Pancreas (tissue), 10 donors: ENCODE data around the gene FTCD. TPM values are rescaled to one million over a fixed set of nuclear protein-coding genes. Genes with fewer than 3 reads are reported as not detected.

Source experiments
- ATAC-seq, 4 donors: fragments of 200-7000 bp; cut with Tn5 transposase; one replicate each; pipeline versions ENCODE4 v1.8.0 to v1.9.1; 2020; ENCODE audit warnings: mild to moderate bottlenecking in 4 of 4, moderate library complexity in 4 of 4
- DNase-seq, 6 donors: peaks; one replicate each; pipeline ENCODE4 v3.0.0-alpha.2; 2020
- FAIRE-seq: peaks from 2 replicates; lab custom pipeline; 2012; peaks lifted over from hg19 to GRCh38; lab: Jason Lieb, UNC
- H3K27ac ChIP-seq, 4 donors: fragments of 200-600 bp; sonication (generic); 1 replicate in 3 of 4; 2 replicates in 1 of 4; pipeline versions ENCODE4 v1.5.0 to v1.8.0; 2020
- H3K27me3 ChIP-seq, 4 donors: fragments of 200-600 bp; one replicate each; pipeline ENCODE4 v1.8.0; 2021
- H3K36me3 ChIP-seq, 3 donors: fragments of 200-600 bp; sonication (generic) in 1 of 3; one replicate each; pipeline versions ENCODE4 v1.5.0 to v1.8.0; 2020 to 2021
- H3K4me1 ChIP-seq, 3 donors: fragments of 200-600 bp; one replicate each; pipeline ENCODE4 v1.8.0; 2021
- H3K4me3 ChIP-seq, 4 donors: fragments of 200-600 bp; sonication (generic) in 2 of 4; one replicate each; pipeline versions ENCODE4 v1.5.0 to v1.8.0; 2020 to 2021
- H3K9me3 ChIP-seq, 4 donors: fragments of 200-600 bp; one replicate each; pipeline ENCODE4 v1.8.0; 2021
- CTCF ChIP-seq, 4 donors: fragments of 200-600 bp; sonication (generic) in 3 of 4; IDR thresholded peaks; one replicate each; pipeline versions ENCODE4 v1.5.0 to v1.8.0; 2021; ENCODE audit warnings: antibody characterized with exemption in 4 of 4
- WGBS, 2 donors: extraction: QIAGEN DNeasy Blood & Tissue Kit; methylation state at CpG; one replicate each; pipeline ENCODE4 v1.1.7; 2013; 5-methylcytosine and 5-hydroxymethylcytosine counted together
- intact Hi-C, 3 donors: fragments of 100-400 bp; cut with DNase I; formaldehyde crosslinking; loops; one replicate each; pipeline versions ENCODE4 v1.11.1 to v1.14.2; 2022
- polyA plus RNA-seq, 2 donors: library from polyadenylated mRNA; stranded (reverse); fragments of 200-250 nt; gene quantifications; one replicate each; pipeline ENCODE4 v1.2.3, GENCODE V29; 2013
- total RNA-seq, 6 donors: library from RNA; stranded (reverse); fragmentation: NEBNext Ultra II Directional in 4 of 6; extraction: Animal tissue kit (Norgen Biotek cat#: 25700) in 4 of 6; gene quantifications; one replicate each; pipeline versions ENCODE4 v1.2.1 to v1.2.4, GENCODE V29; 2021 to 2023
- donor health status: healthy with polysubstance abuse.
- donor health status: DM: no; HTN: no; CAD: no; lungs with moderate emphysema.
- donor health status: DM: no; HTN: no; CAD: no.
- donor health status: control.
- donor health status: control.
- donor health status: Bipolar disorder and iron deficiency.
- donor health status: DM: yes; HTN: yes; CAD: no.
- donor health status: DM: no; HTN: no; CAD: no.
- donor health status: DM: no; HTN: no; CAD: no.
- donor health status: DM: yes; HTN: yes; CAD: no.

The FTCD gene
- total and polyA plus RNA-seq, 8 donors, result 0.31 to 14.0 (median 0.54) TPM

DNA sequence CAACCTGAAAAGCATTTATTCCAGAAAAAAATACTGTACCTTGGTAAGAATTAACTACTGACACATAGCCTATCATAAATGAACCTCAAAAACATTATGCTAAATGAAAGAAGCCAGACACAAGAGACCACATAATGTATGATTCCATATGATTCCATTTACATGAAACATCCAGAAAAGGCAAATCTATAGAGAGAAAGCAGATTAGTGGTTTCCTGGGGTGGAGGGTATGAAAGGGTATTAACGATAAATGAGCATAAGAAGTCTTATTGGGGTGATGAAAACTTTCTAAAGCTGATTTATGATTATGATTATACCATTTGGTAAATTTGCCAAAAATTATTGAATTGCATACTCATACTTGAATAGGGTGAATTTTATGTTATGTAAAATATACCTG is 67.7 kb downstream of the FTCD start:
- no peak for DNase-seq
- TF ChIP-seq CTCF (IDR thresholded peaks at IDR 0.05), result no peak
- Histone ChIP-seq H3K27ac (no peak overlapping the region), H3K36me3 (no peaks in the 10 kb centered on the region), H3K27me3 (no peaks in the 10 kb centered on the region), H3K9me3 (no peaks in the 10 kb centered on the region), H3K4me1 (no peaks in the 10 kb centered on the region), H3K4me3 (no peak overlapping the region)
- no peak for FAIRE-seq
- 66 to 76% methylated on average over 1 of the region's 1 CpG for WGBS, 2 donors
- ATAC-seq, result no peak
- intact Hi-C loops, result no loop called here

Other genes with a start within 250 kb of the FTCD start
- gene COL6A1, start 173.8 kb downstream of the FTCD start, total RNA-seq, result 100 to 1,000 TPM in 1 of 6 donors, 10 to 100 TPM in 5; 22.9 to 101 (median 41.9) TPM
- gene COL6A1, start 173.8 kb downstream of the FTCD start, polyA plus RNA-seq, result 100 to 1,000 TPM in 1 of 2 donors, 10 to 100 TPM in 1; 97.4 to 131 TPM
- gene COL6A2, start 57.5 kb downstream of the FTCD start, total RNA-seq, result 100 to 1,000 TPM in 1 of 6 donors, 10 to 100 TPM in 5; 15.2 to 135 (median 45.5) TPM
- 100 to 1,000 TPM in 1 of 2 donors, 10 to 100 TPM in 1; 66.9 to 116 TPM for gene COL6A2, start 57.5 kb downstream of the FTCD start, polyA plus RNA-seq
- 1 to 10 TPM; 3.1 to 8.1 (median 6.0) TPM for gene SPATC1L, start 28.9 kb upstream of the FTCD start, total RNA-seq
- gene SPATC1L, start 28.9 kb upstream of the FTCD start, polyA plus RNA-seq, result 10 to 100 TPM; 12.9 to 26.9 TPM
- 10 to 100 TPM; 16.1 to 34.1 (median 24.5) TPM for gene LSS, start 73.2 kb upstream of the FTCD start, total RNA-seq
- gene LSS, start 73.2 kb upstream of the FTCD start, polyA plus RNA-seq, result 10 to 100 TPM; 30.2 to 33.6 TPM
- gene MCM3AP, start 130.0 kb upstream of the FTCD start, total RNA-seq, result 10 to 100 TPM; 30.6 to 58.7 (median 35.9) TPM
- 10 to 100 TPM; 47.9 to 59.4 TPM for gene MCM3AP, start 130.0 kb upstream of the FTCD start, polyA plus RNA-seq
- 10 to 100 TPM in 1 of 6 donors, 1 to 10 TPM in 5; 4.4 to 11.9 (median 6.7) TPM for gene YBEY, start 130.8 kb upstream of the FTCD start, total RNA-seq
- gene YBEY, start 130.8 kb upstream of the FTCD start, polyA plus RNA-seq, result 10 to 100 TPM in 1 of 2 donors, 1 to 10 TPM in 1; 9.8 to 15.3 TPM
- 1 to 10 TPM in 4 of 6 donors, under 1 TPM in 2; 0.88 to 2.8 (median 1.9) TPM for gene C21orf58, start 168.3 kb upstream of the FTCD start, total RNA-seq
- 10 to 100 TPM in 1 of 2 donors, 1 to 10 TPM in 1; 8.8 to 13.1 TPM for gene C21orf58, start 168.3 kb upstream of the FTCD start, polyA plus RNA-seq
- 10 to 100 TPM in 3 of 6 donors, 1 to 10 TPM in 3; 8.1 to 13.5 (median 10.0) TPM for gene PCNT, start 168.6 kb upstream of the FTCD start, total RNA-seq
- gene PCNT, start 168.6 kb upstream of the FTCD start, polyA plus RNA-seq, result 10 to 100 TPM; 14.2 to 15.5 TPM